CD4-positive, alpha-beta T cell treated with Interleukin-21 for 1 hour (primary cell): ENCODE data around the gene TPTE.
"Not testable (repeated sequence)": the region's sequence is repeated elsewhere in the genome, so short reads cannot be mapped to it uniquely, and the experiment has no call there.

Experiments used
- DNase-seq: peaks from one replicate; pipeline ENCODE4 v3.0.0-alpha.2; 2020

Gene TPTE

GRCh38 chr21:10521091-10521598 is at the start of gene TPTE:
Gene TPTE, plus strand, starts transcription at chr21:10521583. Its CDS starts 17,141 bp downstream, at chr21:10538724.
- no peak for DNase-seq

- not testable (repeated sequence) for DNase-seq
These were observed 49.4 kb upstream of the TPTE start for GRCh38 chr21:10471999-10472398.

- not testable (repeated sequence) for DNase-seq
These were observed 43.6 kb upstream of the TPTE start for GRCh38 chr21:10477794-10478193.

GRCh38 chr21:10479875-10480274 is 41.5 kb upstream of the TPTE start:
- DNase-seq, result not testable (repeated sequence)

- DNase-seq, result not testable (repeated sequence)
These were observed 36.5 kb upstream of the TPTE start for GRCh38 chr21:10484864-10485263.

GRCh38 chr21:10490453-10490852 is 30.9 kb upstream of the TPTE start:
- DNase-seq, result not testable (repeated sequence)

- DNase-seq, result no peak
These were observed 10.3 kb upstream of the TPTE start for GRCh38 chr21:10511116-10511515.

GRCh38 chr21:10516889-10517288 is 4.5 kb upstream of the TPTE start:
- not testable (repeated sequence) for DNase-seq

GRCh38 chr21:10517904-10518303 is 3.5 kb upstream of the TPTE start:
- DNase-seq, result not testable (repeated sequence)

GRCh38 chr21:10521835-10522500 is 585 bp downstream of the TPTE start:
- not testable (repeated sequence) for DNase-seq

- no peak for DNase-seq
These were observed 18.6 kb downstream of the TPTE start for GRCh38 chr21:10539956-10540355.

GRCh38 chr21:10544376-10544775 is 23.0 kb downstream of the TPTE start:
- DNase-seq, result not testable (repeated sequence)

- DNase-seq, result not testable (repeated sequence)
These were observed 26.5 kb downstream of the TPTE start for GRCh38 chr21:10547868-10548267.

GRCh38 chr21:10548331-10548954 is 27.1 kb downstream of the TPTE start:
- DNase-seq, result not testable (repeated sequence)

GRCh38 chr21:10570803-10571202 is 49.4 kb downstream of the TPTE start:
- not testable (repeated sequence) for DNase-seq

- DNase-seq, result not testable (repeated sequence)
These were observed 53.3 kb downstream of the TPTE start for GRCh38 chr21:10574531-10575310.

- no peak for DNase-seq
These were observed 53.9 kb downstream of the TPTE start for GRCh38 chr21:10575311-10575667.

- DNase-seq, result not testable (repeated sequence)
These were observed 57.5 kb downstream of the TPTE start for GRCh38 chr21:10578910-10579309.

GRCh38 chr21:10589115-10589514 is 67.7 kb downstream of the TPTE start:
- not testable (repeated sequence) for DNase-seq

GRCh38 chr21:10607074-10607473 is 85.7 kb downstream of the TPTE start:
- DNase-seq, result not testable (repeated sequence)

GRCh38 chr21:10614285-10614684 is 92.9 kb downstream of the TPTE start:
- DNase-seq, result not testable (repeated sequence)

- DNase-seq, result not testable (repeated sequence)
These were observed 94.7 kb downstream of the TPTE start for GRCh38 chr21:10616061-10616460.

- DNase-seq, result no peak
These were observed 95.2 kb downstream of the TPTE start for GRCh38 chr21:10616535-10616934.
